IMR-90 (cell line): ENCODE data around the gene MRTFA. TPM values are rescaled to one million over a fixed set of nuclear protein-coding genes. Genes with fewer than 3 reads are reported as not detected.

ENCODE experiments used
- ATAC-seq: fragments of 200-7000 bp; cut with Tn5 transposase; 2 replicates; pipeline ENCODE4 v1.9.1; 2020; ENCODE audit warnings: low read depth, mild to moderate bottlenecking, moderate library complexity
- BruUV-seq: library from RNA; stranded (reverse); fragments of 400-500 nt; replicated peaks from 2 replicates; lab custom pipeline; 2021; lab: Mats Ljungman, UMichigan
- CTCF ChIA-PET: fragments of 300-600 bp; formaldehyde crosslinking; extraction: SDS; loops from one replicate; lab custom pipeline; 2021; ENCODE audit warnings: antibody characterized with exemption; lab: Yijun Ruan, JAX
- POLR2A ChIA-PET: fragments of 300-600 bp; sonication (Branson Sonifier 250); formaldehyde crosslinking; loops from one replicate; lab custom pipeline; 2022; ENCODE audit warnings: antibody characterized with exemption; ENCODE audit not compliant: unreplicated experiment; lab: Charles Lee
- DNase-seq: peaks from one replicate; pipeline ENCODE4 v3.0.0; 2013
- H2AFZ ChIP-seq: replicated peaks from 2 replicates; pipeline ENCODE3; 2013; ENCODE audit warnings: low read length, mild to moderate bottlenecking; ENCODE audit not compliant: poor library complexity
- H2AK5ac ChIP-seq: 2 replicates; pipeline ENCODE4 v1.6.1; 2013; ENCODE audit warnings: low read depth, low read length, inconsistent platforms
- H2AK9ac ChIP-seq: replicated peaks from 2 replicates; pipeline ENCODE3; 2013; ENCODE audit warnings: mild to moderate bottlenecking, low read depth, low read length, moderate library complexity; ENCODE audit not compliant: poor library complexity
- H2BK120ac ChIP-seq: 2 replicates; pipeline ENCODE4 v1.6.1; 2013; ENCODE audit warnings: low read depth, low read length, inconsistent platforms
- H2BK15ac ChIP-seq: 3 replicates; pipeline ENCODE4 v1.6.1; 2013; ENCODE audit warnings: low read depth, low read length, inconsistent platforms
- H2BK20ac ChIP-seq: 2 replicates; pipeline ENCODE4 v1.6.1; 2013; ENCODE audit warnings: low read depth, mild to moderate bottlenecking, inconsistent platforms, low read length, moderate library complexity
- H2BK5ac ChIP-seq: 2 replicates; pipeline ENCODE4 v1.6.1; 2013; ENCODE audit warnings: mild to moderate bottlenecking, low read depth, low read length, inconsistent platforms; ENCODE audit not compliant: poor library complexity, severe bottlenecking
- H3K14ac ChIP-seq: replicated peaks from 2 replicates; pipeline ENCODE4 v1.6.1; 2013; ENCODE audit warnings: low read depth, low read length, inconsistent platforms
- H3K18ac ChIP-seq: 2 replicates; pipeline ENCODE4 v1.6.1; 2013; ENCODE audit warnings: low read depth, low read length, control low read depth
- H3K23ac ChIP-seq: 2 replicates; pipeline ENCODE4 v1.6.1; 2013; ENCODE audit warnings: low read depth, low read length, inconsistent platforms
- H3K27ac ChIP-seq: 2 replicates; pipeline ENCODE4 v1.5.1; 2013; ENCODE audit warnings: mild to moderate bottlenecking, control low read depth, low read length; ENCODE audit not compliant: insufficient read depth
- H3K27me3 ChIP-seq: 2 replicates; pipeline ENCODE4 v1.6.1; 2013; ENCODE audit warnings: low read length; ENCODE audit not compliant: control insufficient read depth, insufficient read depth
- H3K36me3 ChIP-seq: 2 replicates; pipeline ENCODE4 v1.6.1; 2013; ENCODE audit warnings: low read length, mixed read lengths; ENCODE audit not compliant: control insufficient read depth, insufficient read depth
- H3K4ac ChIP-seq: 2 replicates; pipeline ENCODE4 v1.6.1; 2013; ENCODE audit warnings: low read depth, low read length, inconsistent platforms
- H3K4me1 ChIP-seq: 2 replicates; pipeline ENCODE4 v1.6.1; 2013; ENCODE audit warnings: low read length, mixed read lengths; ENCODE audit not compliant: control insufficient read depth, insufficient read depth
- H3K4me2 ChIP-seq: 2 replicates; pipeline ENCODE4 v1.6.1; 2013; ENCODE audit warnings: low read depth, mild to moderate bottlenecking, control low read depth, low read length, moderate library complexity
- H3K4me3 ChIP-seq: 2 replicates; pipeline ENCODE4 v1.5.1; 2013; ENCODE audit warnings: low read depth, mild to moderate bottlenecking, control low read depth, low read length, moderate library complexity; ENCODE audit not compliant: insufficient read depth
- H3K56ac ChIP-seq: 2 replicates; pipeline ENCODE4 v1.6.1; 2013; ENCODE audit warnings: low read length, inconsistent platforms; ENCODE audit not compliant: insufficient read depth; ENCODE audit errors: extremely low read depth
- H3K79me1 ChIP-seq, 2 experiments: 2 replicates each; pipeline ENCODE4 v1.6.1; 2013; ENCODE audit warnings: low read length in 2 of 2, inconsistent platforms in 1 of 2, low read depth in 1 of 2
- H3K9ac ChIP-seq: 2 replicates; pipeline ENCODE4 v1.6.1; 2013; ENCODE audit warnings: low read depth, low read length, control low read depth
- H3K9me1 ChIP-seq: 2 replicates; pipeline ENCODE4 v1.6.1; 2013; ENCODE audit warnings: low read length, inconsistent platforms; ENCODE audit not compliant: insufficient read depth
- H3K9me3 ChIP-seq: 2 replicates; pipeline ENCODE4 v1.6.1; 2013; ENCODE audit warnings: low read length; ENCODE audit not compliant: control insufficient read depth, insufficient read depth
- H4K20me1 ChIP-seq: 2 replicates; pipeline ENCODE4 v1.6.1; 2013; ENCODE audit warnings: low read length, inconsistent platforms; ENCODE audit not compliant: insufficient read depth
- H4K5ac ChIP-seq: 2 replicates; pipeline ENCODE4 v1.6.1; 2013; ENCODE audit warnings: mild to moderate bottlenecking, low read depth, low read length, control low read depth
- H4K8ac ChIP-seq, 2 experiments: 2 replicates each; pipeline ENCODE4 v1.6.1; 2013; ENCODE audit warnings: low read depth in 2 of 2, low read length in 2 of 2, control low read depth in 1 of 2, inconsistent platforms in 1 of 2
- H4K91ac ChIP-seq: 2 replicates; pipeline ENCODE4 v1.6.1; 2013; ENCODE audit warnings: low read depth, low read length, inconsistent platforms; ENCODE audit not compliant: insufficient read depth
- CHD1 ChIP-seq: IDR thresholded peaks from 2 replicates; pipeline ENCODE4 v1.6.1; 2012; ENCODE audit warnings: low read depth, low read length, improper control_type of control experiment
- MAZ ChIP-seq: IDR thresholded peaks from 2 replicates; pipeline ENCODE4 v1.6.1; 2012; ENCODE audit warnings: low read depth, mild to moderate bottlenecking, low read length, improper control_type of control experiment, moderate library complexity, borderline replicate concordance
- MXI1 ChIP-seq: IDR thresholded peaks from 2 replicates; pipeline ENCODE4 v1.6.1; 2012; ENCODE audit warnings: low read depth, mild to moderate bottlenecking, low read length, moderate library complexity, borderline replicate concordance
- dilution Hi-C: fragments of 300-500 bp; cut with HindIII; formaldehyde crosslinking; loops from one replicate; pipeline ENCODE4 v1.14.3; 2018; ENCODE audit warnings: low sequenced_read_pairs; ENCODE audit not compliant: unreplicated experiment
- in situ Hi-C: fragments of 300-500 bp; cut with MboI; formaldehyde crosslinking; loops from 3 replicates; pipeline ENCODE4 v1.14.3; 2019; ENCODE audit warnings: low sequenced_read_pairs, inconsistent platforms, mixed read lengths
- intact Hi-C: fragments of 100-400 bp; cut with micrococcal nuclease; formaldehyde crosslinking; loops from 2 replicates; pipeline ENCODE4 v1.10.0; 2022
- polyA plus RNA-seq, 3 experiments: library from polyadenylated mRNA; depleted of rRNA; stranded (reverse); fragments of >200 nt; gene quantifications; 2 replicates each; pipeline ENCODE4 v1.2.3, GENCODE V29; 2012; ENCODE audit warnings: low replicate concordance in 1 of 3
- total RNA-seq: library from RNA; depleted of rRNA; stranded (reverse); fragments of >200 nt; gene quantifications from 2 replicates; pipeline ENCODE4 v1.2.3, GENCODE V29; 2012

The MRTFA gene
- total and polyA plus RNA-seq, 2 of the 4 experiments (the other 2 are of a cell fraction), result 12.5 to 17.2 TPM

DNA sequence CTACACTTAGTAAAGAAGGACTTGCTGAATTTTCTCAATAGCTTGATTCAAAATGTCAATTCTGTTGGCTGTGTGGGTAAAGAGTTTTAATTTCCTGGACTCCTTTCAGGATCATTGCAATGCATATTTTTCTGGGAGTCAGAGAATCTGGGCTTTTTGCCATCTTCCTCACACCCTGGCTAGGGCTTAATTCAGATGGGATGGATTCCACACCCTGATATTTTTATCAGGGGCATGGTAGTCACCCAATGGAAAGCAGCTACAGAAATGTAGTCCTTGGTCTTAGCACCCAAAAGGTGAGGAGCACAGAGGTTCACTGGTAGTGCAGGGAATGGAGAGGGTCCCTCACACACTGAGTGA is 186.9 kb downstream of the MRTFA start:
- Histone ChIP-seq H4K91ac (peak overlapping the region; percentile 45; the same call in 1 of the 2 replicates), H3K4me1 (peaks cover 22% of the 10 kb centered on the region), H2BK120ac (peak overlapping the region; percentile 24; the same call in 1 of the 2 replicates), H3K4me2 (peak overlapping the region; percentile 4; the same call in 1 of the 2 replicates), H3K79me1 (peaks cover 59 to 92% of the 10 kb centered on the region in 2 experiments), H3K27ac (no peak overlapping the region), H4K20me1 (peaks cover 35% of the 10 kb centered on the region; the same call in 1 of the 2 replicates), H2AFZ (no peak overlapping the region), H4K5ac (no peak overlapping the region), H3K23ac (peak overlapping the region; percentile 79), H2AK9ac (no peak overlapping the region), H2BK5ac (peak overlapping the region; percentile 23), H3K9me3 (no peaks in the 10 kb centered on the region), H2BK20ac (peak overlapping the region; percentile 54; the same call in 1 of the 2 replicates), H2BK15ac (no peak overlapping the region; the same call in 2 of the 3 replicates), H3K4me3 (no peak overlapping the region), H3K14ac (peak overlapping the region; percentile 24), H3K18ac (no peak overlapping the region), H3K56ac (no peak overlapping the region), H2AK5ac (peak overlapping the region; percentile 74; the same call in 1 of the 2 replicates), H3K9ac (no peak overlapping the region), H3K36me3 (peaks cover 2% of the 10 kb centered on the region), H4K8ac (no peak overlapping the region), H3K27me3 (no peaks in the 10 kb centered on the region), H3K9me1 (peaks cover 34% of the 10 kb centered on the region), H3K4ac (peak overlapping the region; percentile 54; the same call in 1 of the 2 replicates)
- in situ Hi-C loops, result loop anchor here (25.0 kb wide), 1 partner anchor 438 kb away; no protein-coding TSS in a partner anchor
- intact Hi-C loops, result no loop called here
- CTCF ChIA-PET, result interaction anchor here (1.4 kb wide), 1 partner anchor 13 kb away, joined by 8 read pairs; no protein-coding TSS in a partner anchor
- POLR2A ChIA-PET, result no interaction called here
- no TSS peak for BruUV-seq
- TF ChIP-seq CHD1 (no peak), MXI1 (no peak), MAZ (no peak)
- ATAC-seq (peak; percentile 21), DNase-seq (peak; percentile 62)
- dilution Hi-C loops, result no loop called here
